ENCODE data around the gene SLC39A13.

- no peak for TF ChIP-seq CTCF (IDR thresholded peaks at IDR 0.05)
- no peak for TF ChIP-seq POLR2A (IDR thresholded peaks at IDR 0.05)
These were observed 27.3 kb downstream of the SLC39A13 start for GRCh38 chr11:47435687-47436086.
